ENCODE data around the gene RPS2.

DNA sequence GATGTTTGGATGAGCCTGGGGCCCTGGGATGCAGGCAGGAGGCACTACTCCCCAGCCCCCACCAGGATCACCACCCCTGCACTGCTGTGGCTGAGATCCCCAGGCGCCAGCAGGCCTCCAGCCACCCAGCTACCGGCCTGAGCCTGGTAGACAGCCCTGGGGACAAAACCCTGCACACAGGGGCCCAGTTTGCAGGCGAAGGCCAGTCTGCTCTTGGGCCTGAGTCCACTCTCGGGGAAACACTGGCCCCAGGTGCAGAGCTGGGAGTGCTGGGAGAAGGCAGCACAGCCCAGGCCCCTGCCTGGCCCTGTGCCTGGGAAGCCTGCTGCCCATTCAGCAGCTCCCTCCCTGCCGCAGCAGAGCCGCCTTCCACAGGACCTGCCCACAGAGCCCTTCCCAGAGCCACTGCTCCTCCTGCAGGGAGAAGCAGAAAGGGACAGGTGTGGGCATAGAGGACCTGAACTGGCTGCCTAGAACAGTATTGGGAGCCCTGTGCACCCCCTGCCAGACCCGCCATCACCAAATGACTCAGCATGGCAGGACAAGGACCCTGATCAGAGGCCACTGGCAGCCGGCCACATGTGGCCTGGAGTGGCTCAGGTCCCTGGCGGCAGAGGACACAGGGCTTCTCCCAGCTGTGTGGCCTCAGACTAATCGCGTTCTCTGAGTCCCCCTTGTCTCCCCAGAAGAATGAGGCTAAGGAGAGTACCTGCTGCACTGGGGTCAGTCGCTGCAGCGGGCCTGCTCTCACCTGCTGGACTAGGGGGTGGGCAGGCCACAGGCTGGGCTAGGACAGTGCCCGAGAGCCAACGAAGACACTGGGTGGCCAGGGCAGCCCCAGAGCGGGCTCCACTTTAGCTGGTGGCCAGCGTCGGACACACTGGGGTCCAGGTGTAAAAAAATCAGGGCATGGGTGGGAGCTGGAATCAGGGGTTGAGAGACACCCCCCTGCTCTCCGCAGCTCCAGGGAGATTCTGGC is 32.3 kb downstream of the RPS2 start:
- TF ChIP-seq EP300 (IDR thresholded peaks at IDR 0.05): no peak
- TF ChIP-seq, protein P1, sequence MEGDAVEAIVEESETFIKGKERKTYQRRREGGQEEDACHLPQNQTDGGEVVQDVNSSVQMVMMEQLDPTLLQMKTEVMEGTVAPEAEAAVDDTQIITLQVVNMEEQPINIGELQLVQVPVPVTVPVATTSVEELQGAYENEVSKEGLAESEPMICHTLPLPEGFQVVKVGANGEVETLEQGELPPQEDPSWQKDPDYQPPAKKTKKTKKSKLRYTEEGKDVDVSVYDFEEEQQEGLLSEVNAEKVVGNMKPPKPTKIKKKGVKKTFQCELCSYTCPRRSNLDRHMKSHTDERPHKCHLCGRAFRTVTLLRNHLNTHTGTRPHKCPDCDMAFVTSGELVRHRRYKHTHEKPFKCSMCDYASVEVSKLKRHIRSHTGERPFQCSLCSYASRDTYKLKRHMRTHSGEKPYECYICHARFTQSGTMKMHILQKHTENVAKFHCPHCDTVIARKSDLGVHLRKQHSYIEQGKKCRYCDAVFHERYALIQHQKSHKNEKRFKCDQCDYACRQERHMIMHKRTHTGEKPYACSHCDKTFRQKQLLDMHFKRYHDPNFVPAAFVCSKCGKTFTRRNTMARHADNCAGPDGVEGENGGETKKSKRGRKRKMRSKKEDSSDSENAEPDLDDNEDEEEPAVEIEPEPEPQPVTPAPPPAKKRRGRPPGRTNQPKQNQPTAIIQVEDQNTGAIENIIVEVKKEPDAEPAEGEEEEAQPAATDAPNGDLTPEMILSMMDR (IDR thresholded peaks at IDR 0.05): no peak
- no peak for TF ChIP-seq POLR2A (IDR thresholded peaks at IDR 0.05)
